Activated CD8-positive, alpha-beta T cell treated with anti-CD3 and anti-CD28 coated beads for 36 hours (primary cell): ENCODE data around the gene ASIC3. TPM values are rescaled to one million over a fixed set of nuclear protein-coding genes. Genes with fewer than 3 reads are reported as not detected.

Experiments used
- ATAC-seq: fragments of 200-7000 bp; cut with Tn5 transposase; one replicate; pipeline ENCODE4 v1.10.0; 2021; ENCODE audit warnings: mild to moderate bottlenecking, moderate library complexity
- CTCF ChIA-PET: fragments of 350-600 bp; sonication (Branson Sonifier 250); formaldehyde crosslinking; loops from one replicate; lab custom pipeline; 2021; ENCODE audit warnings: antibody characterized with exemption; lab: Charles Lee
- POLR2A ChIA-PET: fragments of 350-600 bp; sonication (Branson Sonifier 250); formaldehyde crosslinking; loops from one replicate; lab custom pipeline; 2021; ENCODE audit warnings: antibody characterized with exemption; lab: Charles Lee
- DNase-seq: peaks from one replicate; pipeline ENCODE4 v3.0.0-alpha.2; 2020
- H3K27ac Mint-ChIP-seq: one replicate; pipeline ENCODE4 v1.8.0; 2021; ENCODE audit warnings: mild to moderate bottlenecking, mixed read lengths
- H3K27me3 Mint-ChIP-seq: one replicate; pipeline ENCODE4 v1.8.0; 2021; ENCODE audit warnings: mixed read lengths
- H3K36me3 Mint-ChIP-seq: one replicate; pipeline ENCODE4 v1.8.0; 2021; ENCODE audit warnings: low read depth, mixed read lengths
- H3K4me1 Mint-ChIP-seq: one replicate; pipeline ENCODE4 v1.8.0; 2021; ENCODE audit warnings: low read depth, mixed read lengths
- H3K4me3 Mint-ChIP-seq: one replicate; pipeline ENCODE4 v1.8.0; 2021; ENCODE audit warnings: mild to moderate bottlenecking, moderate library complexity, mixed read lengths
- H3K9me3 Mint-ChIP-seq: one replicate; pipeline ENCODE4 v1.8.0; 2021; ENCODE audit warnings: mixed read lengths
- CTCF ChIP-seq: fragments of 200-600 bp; IDR thresholded peaks from one replicate; pipeline ENCODE4 v1.8.0; 2022; ENCODE audit warnings: antibody characterized with exemption, mild to moderate bottlenecking
- intact Hi-C: fragments of 100-400 bp; cut with micrococcal nuclease; formaldehyde crosslinking; loops from one replicate; pipeline ENCODE4 v1.10.0; 2022
- total RNA-seq, 2 experiments: library from RNA; stranded (reverse); gene quantifications; one replicate each; pipeline ENCODE4 v1.2.3, GENCODE V29; 2021

ASIC3 gene
- total RNA-seq, 2 experiments from 2014 or later, result 3.7 to 5.8 TPM

- no peak for DNase-seq
- peaks cover 4% of the 10 kb centered on the region for H3K36me3 Mint-ChIP-seq
- H3K9me3 Mint-ChIP-seq, result no peaks in the 10 kb centered on the region
- H3K4me1 Mint-ChIP-seq, result peaks cover 17% of the 10 kb centered on the region
- POLR2A ChIA-PET, result interaction anchor here (1.2 to 1.9 kb wide), 4 partner anchors 10 to 18 kb away, joined by 4 to 20 read pairs (median 8); no protein-coding TSS in a partner anchor
- no peaks in the 10 kb centered on the region for H3K27me3 Mint-ChIP-seq
- ATAC-seq, result no peak
- peak overlapping the region; percentile 88 for H3K4me3 Mint-ChIP-seq
- intact Hi-C loops, result loop anchor here (2.0 kb wide), 1 partner anchor 30 kb away; the partner anchor contains the start of gene SLC4A2
- peak overlapping the region; percentile 95 for H3K27ac Mint-ChIP-seq
- TF ChIP-seq CTCF, result peak; percentile 18
- CTCF ChIA-PET, result interaction anchor here (0.9 to 8.4 kb wide), 7 partner anchors 13 to 88 kb away, joined by 3 to 73 read pairs (median 6); partner anchors contain the start of gene SLC4A2
These were observed 19.3 kb upstream of the ASIC3 start for GRCh38 chr7:151028948-151029501.

DNA sequence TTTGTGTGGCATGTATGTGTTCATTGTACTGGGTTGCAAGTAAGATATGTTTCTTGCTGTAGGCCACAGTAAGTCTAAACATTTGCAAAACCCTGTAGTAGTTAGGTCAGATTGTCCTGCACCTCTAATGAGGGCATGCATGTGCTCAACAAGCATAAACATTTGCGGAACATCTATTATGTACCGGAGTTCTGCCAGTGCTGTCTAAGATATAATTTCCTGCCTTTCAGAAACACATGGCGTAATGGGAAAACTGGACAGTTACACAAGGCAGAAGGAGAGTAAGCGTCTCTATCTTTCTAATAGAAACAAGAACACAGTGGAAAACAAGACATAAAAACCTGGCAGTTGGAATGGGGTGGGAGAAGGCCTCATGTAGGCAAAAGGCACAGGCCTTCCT lies 17.3 kb upstream of the ASIC3 start:
- POLR2A ChIA-PET, result interaction anchor here (0.6 kb wide), 1 partner anchor 34 kb away, joined by 3 read pairs; no protein-coding TSS in a partner anchor
- no peaks in the 10 kb centered on the region for H3K27me3 Mint-ChIP-seq
- intact Hi-C loops, result no loop called here
- H3K27ac Mint-ChIP-seq, result no peak overlapping the region
- no peak for DNase-seq
- no peak overlapping the region for H3K4me3 Mint-ChIP-seq
- no peaks in the 10 kb centered on the region for H3K9me3 Mint-ChIP-seq
- no peak for TF ChIP-seq CTCF
- ATAC-seq, result no peak
- H3K4me1 Mint-ChIP-seq, result peaks cover 17% of the 10 kb centered on the region
- CTCF ChIA-PET, result interaction anchor here (2.3 to 8.4 kb wide), 2 partner anchors 15 to 80 kb away, joined by 8 to 73 read pairs; no protein-coding TSS in a partner anchor
- peaks cover 9% of the 10 kb centered on the region for H3K36me3 Mint-ChIP-seq

DNA sequence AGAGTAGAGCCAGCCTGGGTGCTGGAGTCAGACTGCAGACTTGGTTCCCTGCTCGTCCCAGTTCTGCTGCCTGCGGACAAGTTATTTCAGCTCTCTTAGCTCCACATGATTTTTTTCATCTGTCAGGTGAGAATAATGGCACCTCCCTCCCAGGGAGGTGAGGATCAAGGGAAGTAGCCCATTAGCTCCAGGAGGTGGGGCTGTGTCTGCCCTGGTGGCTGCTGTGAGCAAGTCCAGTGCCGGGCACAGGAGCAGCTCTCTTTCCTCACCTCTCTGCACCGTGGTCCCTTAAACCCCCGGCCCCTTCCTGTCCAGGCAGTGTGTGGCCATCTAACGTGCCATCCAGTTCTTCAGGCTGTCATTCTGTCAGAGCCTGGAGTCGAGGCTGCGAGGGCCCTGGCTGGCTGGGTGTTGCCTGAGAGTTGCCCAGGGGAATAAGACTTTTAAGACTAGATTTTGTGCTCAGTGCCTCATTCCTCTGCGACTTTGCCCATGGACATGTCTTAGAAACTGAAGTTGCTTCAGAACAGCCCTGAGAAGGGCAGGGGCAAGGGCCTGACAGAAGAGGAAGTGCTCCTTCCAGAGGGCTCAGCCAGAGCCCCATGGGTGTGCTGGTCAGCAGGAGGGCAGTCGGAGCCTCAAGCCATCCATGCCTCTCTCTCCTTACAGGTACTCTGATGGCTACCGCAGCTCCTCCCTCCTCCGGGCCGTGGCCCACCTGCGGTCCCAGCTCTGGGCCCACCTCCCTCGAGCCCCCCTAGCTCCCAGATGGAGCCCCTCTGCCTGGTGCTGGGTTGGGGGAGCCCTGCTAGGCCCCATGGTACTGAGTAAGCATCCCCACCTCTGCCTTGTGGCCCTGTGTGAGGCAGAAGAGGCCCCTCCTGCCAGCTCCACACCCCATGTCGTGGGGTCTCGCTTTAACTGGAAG lies 15.1 kb upstream of the ASIC3 start:
- Mint-ChIP-seq H3K9me3 (no peaks in the 10 kb centered on the region), H3K27me3 (no peaks in the 10 kb centered on the region), H3K36me3 (peaks cover 11% of the 10 kb centered on the region), H3K27ac (no peak overlapping the region), H3K4me3 (no peak overlapping the region), H3K4me1 (peaks cover 10% of the 10 kb centered on the region)
- POLR2A ChIA-PET, result no interaction called here
- no peak for TF ChIP-seq CTCF
- CTCF ChIA-PET, result interaction anchor here (2.3 to 8.4 kb wide), 2 partner anchors 17 to 77 kb away, joined by 8 to 73 read pairs; no protein-coding TSS in a partner anchor
- DNase-seq (no peak), ATAC-seq (no peak)
- intact Hi-C loops, result no loop called here

GRCh38 chr7:151033864-151034249 lies 14.5 kb upstream of the ASIC3 start:
- no peak overlapping the region for H3K4me3 Mint-ChIP-seq
- POLR2A ChIA-PET, result interaction anchor here (1.0 kb wide), 1 partner anchor 12 kb away, joined by 3 read pairs; no protein-coding TSS in a partner anchor
- no peak overlapping the region for H3K27ac Mint-ChIP-seq
- intact Hi-C loops, result no loop called here
- ATAC-seq (no peak), DNase-seq (no peak)
- CTCF ChIA-PET, result interaction anchor here (8.4 kb wide), 1 partner anchor 18 kb away, joined by 73 read pairs; no protein-coding TSS in a partner anchor
- H3K36me3 Mint-ChIP-seq, result peaks cover 10% of the 10 kb centered on the region
- H3K27me3 Mint-ChIP-seq, result no peaks in the 10 kb centered on the region
- no peaks in the 10 kb centered on the region for H3K9me3 Mint-ChIP-seq
- TF ChIP-seq CTCF, result no peak
- H3K4me1 Mint-ChIP-seq, result peaks cover 12% of the 10 kb centered on the region
